Germinal center (tissue), 1 donor: ENCODE measurements around the gene CTNNA1.
"Not testable (repeated sequence)": the region's sequence is repeated elsewhere in the genome, so short reads cannot be mapped to it uniquely, and the experiment has no call there.

ENCODE experiments used
- DNase-seq: peaks from one replicate; pipeline ENCODE4 v3.0.0; 2012; ENCODE audit warnings: mixed read lengths, low spot score

CTNNA1 gene

DNA sequence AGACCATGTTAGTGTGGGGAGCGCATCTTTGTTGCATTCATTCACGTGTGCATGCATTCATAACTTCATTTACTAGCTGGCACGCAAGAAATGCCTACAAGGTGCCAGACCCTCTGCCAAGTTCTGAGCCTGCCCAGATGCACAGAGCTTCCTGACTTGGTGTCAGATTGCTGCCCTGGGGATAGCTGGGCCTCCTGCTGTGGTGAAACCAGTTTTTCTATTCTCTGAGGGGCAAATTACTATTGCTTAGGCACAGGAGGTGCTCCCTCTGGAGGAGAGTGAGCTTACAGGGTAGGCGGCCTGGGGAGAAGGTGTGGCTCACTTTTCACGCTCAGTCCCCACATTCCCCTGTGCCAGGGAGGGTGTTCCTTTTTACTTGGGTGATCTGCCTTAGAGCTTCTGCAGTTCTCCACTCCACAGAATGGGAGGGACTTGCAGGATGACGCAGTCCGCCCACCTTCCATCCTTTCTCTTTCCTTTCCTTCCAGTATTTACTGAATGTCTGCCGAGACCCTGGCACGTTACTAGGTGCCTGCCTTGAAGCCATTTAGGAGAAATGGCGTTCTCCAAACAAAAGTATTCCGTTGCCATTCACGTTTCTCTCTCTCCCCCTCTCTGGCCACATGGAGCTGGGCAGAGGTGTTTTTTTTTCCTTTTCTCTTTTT is 27.9 kb upstream of the CTNNA1 start:
- no peak for DNase-seq

GRCh38 chr5:138725818-138726416 is 27.3 kb upstream of the CTNNA1 start:
- DNase-seq: no peak

GRCh38 chr5:138726848-138727247 is 26.4 kb upstream of the CTNNA1 start:
- no peak for DNase-seq

GRCh38 chr5:138730496-138730895 is 22.7 kb upstream of the CTNNA1 start:
- DNase-seq: not testable (repeated sequence)

DNA sequence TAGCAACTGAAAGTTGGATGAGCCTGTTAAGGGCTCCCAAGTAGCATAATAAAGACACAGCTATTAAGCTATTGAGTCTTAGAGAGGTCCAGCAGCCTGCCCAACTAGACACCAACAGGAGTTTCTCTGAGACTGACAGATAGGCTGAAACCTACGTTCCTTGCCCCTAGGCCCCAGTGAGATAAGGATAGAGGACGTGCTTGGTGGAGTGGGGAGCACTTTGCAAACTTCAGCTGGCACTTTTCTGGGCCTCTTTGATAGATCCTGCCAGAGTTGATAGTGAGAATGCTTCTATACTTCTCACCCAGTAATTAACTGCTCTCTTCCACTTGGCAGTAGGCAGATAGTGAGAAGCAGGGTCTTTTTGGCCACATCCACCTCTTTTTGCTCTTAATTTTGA is 20.8 kb upstream of the CTNNA1 start:
- no peak for DNase-seq

DNA sequence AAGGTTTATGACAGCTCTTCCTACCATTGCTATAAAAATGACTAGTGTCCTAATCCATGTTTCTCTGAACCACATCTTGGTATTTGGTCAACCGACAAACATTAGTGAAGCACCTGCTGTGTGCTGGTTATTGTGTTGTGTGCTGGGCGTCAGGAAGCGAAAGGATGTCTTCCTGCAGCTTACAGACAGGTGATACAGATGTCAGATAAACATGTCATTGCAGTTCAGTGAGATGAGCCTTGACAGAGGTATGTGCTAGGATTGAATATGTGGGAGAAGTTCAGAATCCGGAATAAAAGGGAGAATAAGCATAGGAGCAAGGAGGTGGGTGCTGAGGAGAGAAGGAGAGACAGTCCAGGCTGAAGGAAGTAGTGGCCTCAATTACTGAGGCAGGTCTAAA is 20.3 kb upstream of the CTNNA1 start:
- DNase-seq: no peak

DNA sequence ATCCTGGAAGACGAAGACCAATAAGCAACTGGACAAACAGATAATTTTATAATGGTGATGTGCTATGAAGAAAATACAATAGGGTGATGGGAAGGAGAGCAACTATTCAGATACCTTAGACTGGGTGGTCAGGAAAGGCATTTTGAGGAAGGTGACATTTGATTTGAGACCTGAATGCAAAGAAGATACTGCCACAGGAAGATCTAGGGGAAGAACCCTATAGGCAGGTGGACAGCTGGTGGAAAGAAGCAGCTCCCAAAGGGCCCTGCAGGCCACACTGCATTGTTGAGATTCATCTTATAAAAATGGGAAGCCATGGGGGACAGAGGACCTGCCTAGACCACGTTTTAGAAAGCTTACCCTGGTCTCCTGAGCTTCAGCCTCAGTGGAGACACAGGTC is 19.7 kb upstream of the CTNNA1 start:
- DNase-seq: no peak

GRCh38 chr5:138736293-138736692 is 16.9 kb upstream of the CTNNA1 start:
- DNase-seq: no peak

GRCh38 chr5:138737494-138738265 is 15.5 kb upstream of the CTNNA1 start:
- DNase-seq: no peak

DNA sequence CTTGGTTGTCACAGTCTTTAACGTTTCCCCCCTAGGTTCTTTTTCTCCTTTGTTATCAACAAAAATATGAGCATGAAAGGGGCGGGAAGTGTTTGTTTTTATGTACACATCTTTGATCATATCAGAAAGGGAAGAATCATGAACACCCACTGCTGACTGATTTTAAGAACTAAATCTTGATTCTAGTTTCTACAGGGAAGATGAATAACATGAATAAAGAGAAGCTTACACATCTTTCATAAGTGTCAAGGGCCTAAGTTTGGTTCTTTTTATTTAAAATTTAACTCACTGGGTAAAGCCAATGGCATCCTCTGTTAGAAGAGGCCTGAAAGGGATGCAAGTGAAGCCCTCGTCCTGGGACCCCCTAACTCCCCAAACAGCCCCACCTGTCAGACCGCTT is 14.8 kb upstream of the CTNNA1 start:
- DNase-seq: no peak

DNA sequence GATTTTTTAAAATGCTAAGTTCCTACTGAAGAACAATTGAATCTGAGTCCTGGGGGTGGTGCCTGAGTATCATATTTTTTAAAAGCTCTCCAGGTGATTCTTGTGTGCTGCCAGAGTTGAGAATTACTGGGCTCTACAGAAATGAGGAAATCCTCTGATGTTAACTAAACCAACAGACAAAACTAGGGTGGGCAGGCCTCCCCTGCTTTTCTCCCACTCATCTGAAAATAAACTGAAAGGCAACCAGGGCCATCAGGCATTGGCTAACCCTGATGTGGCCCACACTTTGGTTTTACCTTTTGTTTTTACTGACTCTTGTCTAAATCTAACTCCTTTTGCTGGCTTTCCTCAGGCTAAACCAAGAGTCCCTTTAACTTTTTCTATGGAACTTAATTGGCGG is 13.3 kb upstream of the CTNNA1 start:
- no peak for DNase-seq

DNA sequence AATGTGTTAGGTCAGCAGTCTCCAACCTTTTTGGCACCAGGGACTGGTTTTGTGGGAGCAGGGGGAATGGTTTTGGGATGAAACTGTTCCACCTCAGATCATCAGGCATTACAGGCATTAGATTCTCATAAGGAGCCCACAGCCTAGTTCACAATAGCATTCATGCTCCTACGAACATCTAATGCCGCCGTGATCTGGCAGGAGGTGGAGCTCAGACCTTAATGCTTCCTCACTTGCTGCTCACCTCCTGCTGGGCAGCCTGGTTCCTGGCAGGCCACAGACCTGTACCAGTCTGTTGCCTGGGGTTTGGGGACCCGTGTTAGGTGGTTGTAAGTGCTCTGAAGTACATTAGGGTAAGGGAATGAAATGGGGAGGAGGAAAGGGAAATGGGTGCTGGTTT is 9.7 kb upstream of the CTNNA1 start:
- no peak for DNase-seq

GRCh38 chr5:138745268-138745667 is 8.0 kb upstream of the CTNNA1 start:
- no peak for DNase-seq

GRCh38 chr5:138748630-138749081 is 4.6 kb upstream of the CTNNA1 start:
- DNase-seq: no peak

DNA sequence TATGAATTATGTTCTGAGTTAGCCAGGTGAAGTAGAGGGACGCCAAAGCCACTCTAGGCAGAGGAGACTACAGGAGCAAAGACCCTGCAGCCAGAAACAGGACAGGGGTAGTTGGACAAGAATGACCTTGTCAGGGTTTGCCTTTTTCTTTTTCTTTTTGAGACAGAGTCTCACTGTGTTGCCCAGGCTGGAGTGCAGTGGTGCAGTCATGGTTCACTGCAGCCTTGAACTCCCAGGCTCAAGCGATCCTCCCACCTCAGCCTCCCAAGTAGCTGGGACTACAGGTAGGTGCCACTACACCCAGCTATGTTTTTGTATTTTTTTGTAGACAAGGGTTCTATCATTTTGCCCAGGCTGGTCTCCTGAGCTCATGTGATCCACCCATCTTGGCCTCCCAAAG is 1.9 kb upstream of the CTNNA1 start:
- not testable (repeated sequence) for DNase-seq

GRCh38 chr5:138752341-138752950 is 779 bp upstream of the CTNNA1 start:
- DNase-seq: no peak

DNA sequence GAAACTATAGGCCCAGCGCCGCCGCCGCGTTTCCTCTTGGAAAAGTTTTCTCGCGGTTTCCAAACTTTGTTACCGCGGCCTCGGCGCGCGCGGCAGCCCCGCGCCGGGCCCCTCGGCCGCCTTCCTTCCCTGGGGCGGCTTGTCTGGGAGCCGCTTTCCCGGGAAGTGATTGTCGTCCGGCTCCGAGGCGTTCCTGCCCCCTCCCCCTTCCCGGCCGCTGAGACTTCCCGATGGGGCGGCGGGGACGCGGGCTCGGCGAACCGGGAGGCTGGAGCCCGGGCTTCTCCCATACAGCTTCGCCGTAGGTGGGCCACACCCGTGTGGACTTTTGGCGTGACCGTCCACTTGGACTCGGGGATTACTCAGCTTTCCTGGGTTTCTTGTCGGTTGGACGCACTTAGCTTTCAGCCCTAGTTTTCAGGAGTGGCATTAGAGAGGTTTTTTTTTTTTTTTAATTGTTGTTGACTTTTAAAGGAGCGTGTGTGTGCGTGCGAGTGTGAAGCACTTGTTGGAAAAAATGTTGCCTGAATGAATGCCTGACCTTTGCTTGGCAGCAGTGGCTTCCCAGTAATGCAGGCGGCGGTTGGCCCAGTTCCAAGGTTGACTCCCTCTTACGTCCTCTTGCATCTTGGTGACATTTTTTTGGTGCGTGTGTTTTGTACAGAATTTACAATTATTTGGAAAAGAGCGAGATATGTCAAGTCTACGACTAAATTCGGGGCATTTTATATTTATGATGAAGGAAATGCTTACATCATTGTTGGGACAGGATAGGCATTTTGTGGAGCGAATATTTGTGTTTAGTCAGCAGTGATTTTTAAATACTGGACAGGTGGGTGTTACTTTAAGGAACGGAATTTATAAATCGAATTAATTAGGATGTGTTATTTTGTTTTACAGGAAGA is 821 bp downstream of the CTNNA1 start:
- peak; percentile 22 for DNase-seq

GRCh38 chr5:138754699-138755057 is 1.5 kb downstream of the CTNNA1 start:
- DNase-seq: no peak

DNA sequence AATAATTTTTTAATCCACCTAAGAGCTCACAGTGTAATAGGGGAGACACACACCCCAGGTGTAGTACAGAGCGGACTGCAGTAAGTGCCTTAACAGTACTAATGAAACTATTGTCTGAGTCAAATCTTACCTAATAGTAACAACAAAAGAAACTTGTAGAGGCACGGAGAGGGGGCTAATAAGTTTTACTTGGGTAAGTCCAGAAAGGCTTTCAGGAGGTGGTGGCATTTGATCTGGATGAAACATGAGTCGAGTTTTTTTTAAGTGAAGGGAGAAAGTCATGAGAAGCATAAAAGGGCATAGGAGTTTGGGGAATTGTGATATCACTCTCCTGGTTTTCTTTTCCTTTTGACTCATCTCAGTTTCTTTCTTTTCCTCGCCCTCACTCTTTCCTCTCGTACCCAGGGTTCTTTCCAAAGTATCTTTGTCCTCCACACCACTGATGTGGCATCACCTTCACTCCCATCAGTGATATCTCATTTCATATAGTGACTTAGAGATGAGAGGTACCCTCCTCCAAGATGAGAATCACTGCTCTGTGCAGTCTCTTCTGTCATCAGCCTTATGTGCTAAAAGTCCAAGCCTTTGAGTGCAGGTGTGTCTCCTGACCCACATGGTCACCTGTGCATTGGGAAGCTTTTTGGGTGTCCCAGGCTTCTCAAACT is 2.0 kb downstream of the CTNNA1 start:
- DNase-seq: no peak

- no peak for DNase-seq
Measured at GRCh38 chr5:138757061-138757776, 4.0 kb downstream of the CTNNA1 start.
